ENCODE data around the gene KLHL22.
"Not testable (repeated sequence)": the region's sequence is repeated elsewhere in the genome, so short reads cannot be mapped to it uniquely, and the experiment has no call there.

Gene KLHL22

DNA sequence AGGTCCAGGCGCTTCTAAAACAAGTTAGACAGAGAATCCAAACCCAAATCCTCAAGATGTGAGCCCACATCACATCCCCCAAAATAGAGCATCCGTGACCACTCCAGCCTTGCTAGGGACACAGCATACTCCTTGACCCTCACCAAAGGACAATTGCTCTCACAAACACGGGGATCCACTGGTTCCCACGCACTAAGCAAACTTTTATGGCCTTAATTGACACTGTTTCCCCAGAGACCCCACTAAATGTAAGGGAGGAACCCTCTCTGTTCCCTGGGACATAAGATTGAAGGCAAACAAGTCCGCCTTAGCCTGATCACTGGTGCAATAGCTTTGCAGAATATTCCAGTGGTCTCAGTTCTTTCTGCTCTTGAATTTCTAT lies 81.5 kb downstream of the KLHL22 start:
- TF ChIP-seq TAF1 (IDR thresholded peaks at IDR 0.05; ENCODE audit: borderline replicate concordance, low read depth, low read length) (no peak), POLR2AphosphoS5 (IDR thresholded peaks at IDR 0.05; ENCODE audit: low read depth, low read length) (no peak), POLR2A (IDR thresholded peaks at IDR 0.05; ENCODE audit: low read depth, low read length) (no peak)

DNA sequence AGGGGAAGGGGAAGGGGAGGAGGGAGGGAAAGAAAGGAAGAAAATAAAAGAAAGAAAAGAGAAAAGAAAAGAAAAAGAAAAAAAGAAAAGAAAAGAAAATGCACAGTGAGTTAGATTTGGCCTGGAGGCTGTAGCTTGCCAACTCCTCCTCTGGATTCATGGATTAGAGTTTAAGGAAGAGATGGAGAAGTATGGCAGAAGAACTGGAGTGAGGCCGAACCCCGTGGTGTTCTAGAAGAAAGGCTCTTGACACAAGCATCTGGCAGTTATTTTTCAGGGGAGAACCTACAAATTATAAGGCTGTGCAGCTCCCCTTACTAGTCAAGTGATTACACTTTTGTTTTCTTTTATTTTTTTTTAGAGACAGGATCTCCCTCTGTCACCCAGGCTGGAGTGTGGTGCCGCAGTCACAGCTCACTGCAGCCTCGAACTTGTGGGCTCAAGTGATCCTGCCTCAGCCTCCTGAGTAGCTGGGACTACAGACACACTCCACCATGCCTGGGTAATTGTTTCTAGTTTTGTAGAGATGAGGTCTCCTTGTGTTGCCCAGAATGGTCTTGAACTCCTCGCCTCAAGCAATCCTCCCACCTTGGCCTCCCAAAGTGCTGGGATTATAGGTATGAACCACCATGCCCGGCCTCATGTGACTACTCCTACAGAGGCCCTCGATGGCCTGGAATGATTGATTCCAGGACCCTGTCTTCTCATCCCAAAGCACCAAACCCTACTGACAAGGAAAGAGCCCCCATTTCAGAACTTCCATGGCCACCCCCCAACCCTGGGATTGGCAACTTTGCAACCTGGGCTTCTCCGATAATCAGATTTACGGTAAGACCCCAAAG lies 82.2 kb downstream of the KLHL22 start:
- DNase-seq (ENCODE audit: insufficient read length) (no peak), FAIRE-seq (no peak)
- TF ChIP-seq TAF1 (IDR thresholded peaks at IDR 0.05; ENCODE audit: borderline replicate concordance, low read depth, low read length) (no peak), POLR2A (IDR thresholded peaks at IDR 0.05; ENCODE audit: low read depth, low read length) (no peak), POLR2AphosphoS5 (IDR thresholded peaks at IDR 0.05; ENCODE audit: low read depth, low read length) (no peak)

More for the DNA sequence above, 81.5 kb downstream of the KLHL22 start:
- FAIRE-seq (no peak), DNase-seq (ENCODE audit: insufficient read length) (no peak)

DNA sequence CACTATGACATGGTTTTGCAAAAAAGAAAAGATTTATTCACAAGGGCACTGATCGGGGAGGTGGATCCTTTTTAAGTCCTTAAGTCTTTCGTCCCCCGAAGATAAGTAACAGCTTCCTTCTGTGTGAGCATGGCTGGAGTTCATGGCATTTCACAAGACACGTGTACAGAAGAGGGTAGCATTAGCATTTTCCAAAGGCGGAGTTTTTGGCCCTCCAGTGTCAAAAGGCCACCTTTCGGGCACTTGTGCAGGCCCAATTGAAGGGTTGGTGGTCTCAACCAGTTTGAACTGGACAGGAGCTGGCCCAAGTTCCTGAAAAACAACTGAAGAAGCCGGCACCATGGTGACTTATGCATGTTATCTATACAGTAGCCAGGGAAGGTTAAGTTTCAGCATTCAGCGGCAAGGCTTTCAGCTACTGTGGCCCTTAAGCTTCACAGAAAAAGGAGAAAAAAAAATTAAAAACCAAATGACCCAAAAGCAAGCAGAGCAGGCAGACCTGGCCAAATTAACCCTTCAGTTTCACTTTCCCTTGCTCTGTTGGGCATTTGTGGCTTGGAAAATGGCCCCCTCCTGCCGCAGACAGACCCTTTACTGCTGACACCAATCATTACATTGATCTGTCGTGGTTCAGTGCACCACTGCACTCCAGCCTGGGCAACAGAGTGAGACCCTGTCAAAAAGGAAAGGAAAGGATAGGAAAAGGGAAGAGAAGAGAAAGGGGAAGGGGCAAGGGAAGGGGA lies 83.0 kb downstream of the KLHL22 start:
- DNase-seq (ENCODE audit: insufficient read length): no peak
- no peak for TF ChIP-seq POLR2AphosphoS5 (IDR thresholded peaks at IDR 0.05; ENCODE audit: low read depth, low read length)
- TF ChIP-seq TAF1 (IDR thresholded peaks at IDR 0.05; ENCODE audit: borderline replicate concordance, low read depth, low read length): no peak
- no peak for TF ChIP-seq POLR2A (IDR thresholded peaks at IDR 0.05; ENCODE audit: low read depth, low read length)
- FAIRE-seq: no peak

DNA sequence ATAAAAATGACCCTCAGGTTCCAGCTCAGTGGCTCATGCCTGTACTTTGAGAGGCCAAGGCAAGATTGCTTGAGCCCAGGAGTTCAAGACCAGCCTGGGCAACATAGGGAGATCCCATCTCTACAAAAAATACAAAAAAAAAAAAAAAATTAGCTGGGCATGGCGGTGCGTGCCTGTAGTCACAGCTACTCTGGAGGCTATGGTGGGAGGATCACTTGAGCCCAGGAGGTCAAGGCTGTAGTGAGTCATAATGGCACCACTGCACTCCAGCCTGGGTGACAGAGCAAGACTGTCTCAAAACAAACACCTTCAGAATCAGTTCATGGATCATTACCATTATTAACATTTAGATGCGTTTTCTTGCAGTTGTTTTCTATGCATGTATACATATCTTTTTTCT lies 86.2 kb downstream of the KLHL22 start:
- FAIRE-seq; DNase-seq (ENCODE audit: insufficient read length): not testable (repeated sequence)

GRCh38 chr22:20408891-20409290 lies 86.7 kb downstream of the KLHL22 start:
- TF ChIP-seq POLR2AphosphoS5 (IDR thresholded peaks at IDR 0.05; ENCODE audit: low read depth, low read length) (no peak), TAF1 (IDR thresholded peaks at IDR 0.05; ENCODE audit: borderline replicate concordance, low read depth, low read length) (no peak), POLR2A (IDR thresholded peaks at IDR 0.05; ENCODE audit: low read depth, low read length) (no peak)
- DNase-seq (ENCODE audit: insufficient read length): no peak
- FAIRE-seq: no peak

DNA sequence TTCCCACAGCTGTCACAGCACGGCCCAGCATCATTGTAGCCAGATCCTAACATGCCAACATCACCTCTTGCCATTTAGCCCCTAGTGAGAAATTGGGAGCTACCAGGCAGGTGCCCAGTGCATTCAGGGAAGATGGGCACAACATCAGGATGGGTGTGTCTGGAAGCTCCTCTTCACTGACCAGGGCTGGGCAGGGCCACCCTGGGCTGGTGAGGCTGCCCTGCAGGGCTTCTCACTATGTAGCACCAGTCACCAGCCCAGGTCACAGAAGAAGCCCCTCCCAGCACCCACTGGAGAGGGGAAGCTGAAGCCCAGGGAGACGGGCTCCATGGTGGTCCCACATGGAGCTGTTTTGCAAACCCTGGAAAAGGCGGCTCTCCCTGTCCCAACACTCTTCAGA lies 87.8 kb downstream of the KLHL22 start:
- FAIRE-seq (no peak), DNase-seq (ENCODE audit: insufficient read length) (no peak)
- TF ChIP-seq POLR2A (IDR thresholded peaks at IDR 0.05; ENCODE audit: low read depth, low read length) (no peak), TAF1 (IDR thresholded peaks at IDR 0.05; ENCODE audit: borderline replicate concordance, low read depth, low read length) (no peak), POLR2AphosphoS5 (IDR thresholded peaks at IDR 0.05; ENCODE audit: low read depth, low read length) (no peak)

GRCh38 chr22:20406686-20407408 lies 88.7 kb downstream of the KLHL22 start:
- no peak for FAIRE-seq

GRCh38 chr22:20405931-20406685 lies 89.5 kb downstream of the KLHL22 start:
- no peak for FAIRE-seq
- DNase-seq (ENCODE audit: insufficient read length): no peak

More at GRCh38 chr22:20406686-20407408, 88.7 kb downstream of the KLHL22 start:
- TF ChIP-seq POLR2A (IDR thresholded peaks at IDR 0.05; ENCODE audit: low read depth, low read length): no peak
- TF ChIP-seq TAF1 (IDR thresholded peaks at IDR 0.05; ENCODE audit: borderline replicate concordance, low read depth, low read length): no peak
- DNase-seq (ENCODE audit: insufficient read length): no peak

GRCh38 chr22:20405291-20405930 lies 90.2 kb downstream of the KLHL22 start:
- DNase-seq (ENCODE audit: insufficient read length) (no peak), FAIRE-seq (no peak)
- TF ChIP-seq POLR2AphosphoS5 (IDR thresholded peaks at IDR 0.05; ENCODE audit: low read depth, low read length): no peak
- TF ChIP-seq POLR2A (IDR thresholded peaks at IDR 0.05; ENCODE audit: low read depth, low read length): no peak
- no peak for TF ChIP-seq TAF1 (IDR thresholded peaks at IDR 0.05; ENCODE audit: borderline replicate concordance, low read depth, low read length)

More at GRCh38 chr22:20405931-20406685, 89.5 kb downstream of the KLHL22 start:
- no peak for TF ChIP-seq POLR2A (IDR thresholded peaks at IDR 0.05; ENCODE audit: low read depth, low read length)
- no peak for TF ChIP-seq POLR2AphosphoS5 (IDR thresholded peaks at IDR 0.05; ENCODE audit: low read depth, low read length)
- no peak for TF ChIP-seq TAF1 (IDR thresholded peaks at IDR 0.05; ENCODE audit: borderline replicate concordance, low read depth, low read length)

- TF ChIP-seq TAF1 (IDR thresholded peaks at IDR 0.05; ENCODE audit: borderline replicate concordance, low read depth, low read length) (no peak), POLR2AphosphoS5 (IDR thresholded peaks at IDR 0.05; ENCODE audit: low read depth, low read length) (no peak), POLR2A (IDR thresholded peaks at IDR 0.05; ENCODE audit: low read depth, low read length) (no peak)
- DNase-seq (ENCODE audit: insufficient read length): no peak
- FAIRE-seq: no peak
These were observed 90.7 kb downstream of the KLHL22 start for GRCh38 chr22:20404881-20405280.

Measured in GM12892 (cell line).